Epidermal melanocyte (primary cell): ENCODE data around the gene KCNF1.

ENCODE experiments used
- DNase-seq: peaks from one replicate; pipeline ENCODE4 v3.0.0; 2011; ENCODE audit warnings: low spot score; ENCODE audit not compliant: insufficient read length

KCNF1 gene

DNA sequence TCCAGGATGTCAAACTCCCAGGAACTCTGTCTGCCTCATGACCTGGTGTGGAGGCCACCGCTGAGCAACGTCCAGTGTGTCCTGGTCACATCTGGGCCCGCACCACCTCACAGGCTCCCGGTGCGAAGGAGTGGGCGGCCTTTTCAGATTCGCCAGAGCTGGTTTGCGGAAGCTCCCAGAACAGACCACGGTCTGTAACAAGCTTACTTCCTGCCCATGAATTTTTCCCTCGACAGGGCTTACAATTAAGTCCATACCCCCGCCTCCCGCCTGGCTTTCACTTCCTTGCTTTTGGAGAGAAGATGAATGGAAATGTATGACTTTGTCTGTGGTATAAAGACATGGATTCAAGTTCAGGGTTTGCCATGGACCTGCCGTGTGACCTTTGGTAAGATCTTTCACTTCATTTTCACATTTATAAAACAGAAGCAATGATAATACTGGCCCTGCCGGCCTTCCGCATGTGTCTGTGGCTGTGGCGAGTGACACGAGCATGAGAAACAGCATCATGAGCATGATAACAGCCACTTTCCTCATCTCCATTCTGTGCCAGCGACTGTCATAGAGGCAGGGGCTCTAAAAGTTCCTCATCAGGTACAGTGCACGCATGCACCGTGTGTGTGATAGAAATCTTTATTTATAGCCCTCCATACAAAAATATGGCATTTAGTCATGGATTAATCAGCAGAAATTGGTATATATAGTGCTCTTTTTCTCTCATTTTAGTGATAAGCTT is 31.0 kb upstream of the KCNF1 start:
- no peak for DNase-seq

GRCh38 chr2:10882568-10882967 is 29.2 kb upstream of the KCNF1 start:
- DNase-seq, result no peak

DNA sequence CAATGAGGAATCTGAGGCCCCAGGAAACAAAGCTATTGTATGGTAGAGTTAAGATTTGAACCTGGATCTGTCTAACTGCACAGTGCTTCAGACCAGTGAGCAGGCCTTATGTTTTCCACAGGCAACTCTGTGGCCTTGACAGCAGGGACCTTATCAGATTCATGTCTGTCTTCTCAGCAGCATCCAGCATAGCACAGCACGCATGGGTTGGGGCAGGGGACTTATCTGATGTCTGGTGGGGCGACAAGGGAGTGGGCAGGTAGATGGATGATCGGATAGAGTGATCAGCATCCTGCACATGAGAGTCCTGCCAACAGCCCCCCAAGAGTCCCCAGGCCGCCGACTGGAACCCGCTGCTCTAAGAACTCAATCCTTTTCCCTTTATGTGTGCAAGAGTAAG is 28.7 kb upstream of the KCNF1 start:
- no peak for DNase-seq

GRCh38 chr2:10883801-10884478 is 27.8 kb upstream of the KCNF1 start:
- DNase-seq, result no peak

DNA sequence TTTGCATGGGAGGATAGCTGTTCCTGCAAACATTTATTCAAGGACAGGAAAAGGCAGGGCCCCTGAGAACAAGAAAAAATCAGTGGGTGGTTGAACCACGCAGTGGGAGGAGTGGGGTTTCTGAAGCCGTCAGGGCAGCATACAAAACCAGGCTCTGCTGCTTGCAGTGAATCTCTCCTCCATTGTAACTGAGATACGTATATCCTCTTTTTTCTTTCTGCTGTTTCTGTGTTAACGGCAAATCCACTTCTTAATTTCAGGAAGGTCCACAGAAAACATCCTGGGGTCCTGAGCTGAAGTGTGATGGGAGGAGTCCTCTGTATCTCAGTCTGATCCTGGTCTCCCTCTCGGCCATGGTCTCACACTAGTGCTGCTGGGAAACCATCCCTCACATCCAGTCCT is 27.2 kb upstream of the KCNF1 start:
- DNase-seq, result no peak

DNA sequence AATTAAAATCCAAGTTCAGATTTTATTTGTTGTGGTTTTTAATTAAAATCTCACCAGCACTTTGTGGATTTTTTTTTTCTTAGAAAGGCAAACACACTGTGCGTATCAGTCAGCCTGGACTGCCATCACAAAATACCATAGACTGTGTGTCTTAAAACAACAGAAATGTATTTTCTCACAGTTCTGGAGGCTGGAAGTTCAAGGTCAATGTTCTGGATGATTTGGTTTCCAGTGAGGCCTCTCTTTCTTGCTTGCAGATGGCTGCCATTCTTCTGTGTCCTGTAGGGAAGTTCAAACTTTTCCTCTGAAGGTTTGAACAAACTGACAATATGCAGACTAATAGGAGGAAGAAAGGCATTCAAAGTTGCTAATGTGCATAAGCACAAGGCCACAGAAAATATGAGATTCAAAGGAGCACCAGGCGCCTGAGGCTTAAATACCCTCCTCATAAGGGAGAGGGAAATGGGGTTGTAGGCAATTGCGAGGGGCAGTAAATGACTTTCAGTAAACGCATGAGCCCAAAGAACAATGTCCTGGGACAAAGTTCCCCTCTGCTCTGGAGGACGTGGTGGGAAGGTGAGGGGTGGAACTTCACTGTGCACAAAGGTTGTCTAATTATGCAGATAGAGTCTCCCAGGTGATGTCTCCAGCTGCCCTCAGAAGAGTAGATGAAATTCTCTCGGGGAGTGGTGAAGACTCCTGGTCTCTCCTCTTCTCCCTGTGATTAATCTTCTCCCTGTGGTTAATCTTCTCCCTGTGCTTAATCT is 26.5 kb upstream of the KCNF1 start:
- no peak for DNase-seq

GRCh38 chr2:10887476-10887875 is 24.3 kb upstream of the KCNF1 start:
- DNase-seq, result no peak

DNA sequence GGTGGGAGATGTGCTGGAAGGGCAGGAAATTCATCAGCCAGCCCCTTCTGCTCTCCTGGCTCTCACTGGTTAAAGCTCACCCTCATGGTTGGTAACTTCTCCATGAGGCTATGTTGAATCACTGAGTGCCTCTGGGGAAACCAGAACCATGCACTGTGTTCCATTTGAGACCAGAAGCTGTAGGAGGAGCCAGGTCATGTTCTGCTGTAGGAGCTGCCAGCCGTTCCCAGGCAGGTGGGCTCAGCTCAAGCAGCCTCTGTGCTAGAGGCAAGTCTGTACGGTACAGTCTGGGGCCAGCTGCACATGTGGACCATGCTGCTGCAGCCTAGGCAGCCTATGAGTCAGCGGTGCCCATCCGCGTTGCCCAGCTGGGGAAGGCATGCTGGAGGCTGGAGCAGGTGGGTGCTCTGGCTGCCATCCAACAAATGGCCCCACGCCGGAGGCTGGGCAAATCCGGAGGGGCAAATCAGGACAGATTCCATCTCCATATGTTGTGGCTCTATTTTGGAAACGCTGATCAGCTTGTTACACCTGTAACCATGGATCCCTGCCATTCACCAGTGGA is 22.0 kb upstream of the KCNF1 start:
- DNase-seq, result no peak

DNA sequence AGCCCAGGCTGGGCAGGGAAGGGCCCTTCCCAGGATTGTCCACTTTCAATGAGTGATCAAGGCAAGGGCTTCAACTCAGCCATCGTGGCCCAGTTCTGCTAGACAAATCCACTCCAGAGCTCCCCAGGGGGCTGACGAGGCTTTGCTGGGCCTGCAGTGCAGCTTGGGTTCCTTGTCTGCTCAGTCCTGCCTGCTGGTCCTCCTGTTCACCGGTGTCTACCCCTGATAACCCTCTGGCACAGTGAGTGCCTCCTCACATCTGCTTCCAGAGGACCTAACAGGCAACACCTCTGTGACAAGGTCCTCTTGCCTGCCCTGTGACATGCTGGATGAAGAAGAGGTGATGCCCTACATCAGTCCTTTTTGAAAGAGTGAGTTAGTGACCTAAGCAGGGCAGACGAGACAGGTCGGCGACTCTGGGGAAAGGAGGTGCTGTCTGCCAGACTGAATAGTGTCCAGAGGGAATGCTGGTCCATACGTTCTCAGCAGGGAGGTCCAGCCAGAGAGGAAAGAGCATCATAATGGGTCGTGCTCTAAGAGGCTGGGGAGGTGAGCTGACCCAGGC is 20.9 kb upstream of the KCNF1 start:
- no peak for DNase-seq

DNA sequence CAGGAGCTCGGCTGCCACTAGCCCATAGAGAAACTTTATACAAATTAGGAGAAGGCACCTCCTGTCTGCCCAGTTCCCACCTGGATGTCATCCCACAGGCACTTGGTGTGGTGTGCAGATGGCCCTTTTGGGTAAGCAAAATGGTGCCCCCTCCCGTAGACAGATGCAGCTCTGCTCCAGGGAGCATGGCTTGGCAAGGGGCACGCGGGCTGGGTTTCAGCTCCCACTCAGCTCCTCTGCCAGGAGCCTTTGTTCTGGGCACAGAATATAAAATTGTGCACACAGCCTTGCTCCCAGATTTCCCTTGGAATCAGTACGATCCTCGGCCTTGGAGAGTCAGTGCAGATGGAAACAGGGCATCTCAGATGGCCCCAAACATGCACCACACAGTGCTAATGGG is 20.3 kb upstream of the KCNF1 start:
- no peak for DNase-seq

DNA sequence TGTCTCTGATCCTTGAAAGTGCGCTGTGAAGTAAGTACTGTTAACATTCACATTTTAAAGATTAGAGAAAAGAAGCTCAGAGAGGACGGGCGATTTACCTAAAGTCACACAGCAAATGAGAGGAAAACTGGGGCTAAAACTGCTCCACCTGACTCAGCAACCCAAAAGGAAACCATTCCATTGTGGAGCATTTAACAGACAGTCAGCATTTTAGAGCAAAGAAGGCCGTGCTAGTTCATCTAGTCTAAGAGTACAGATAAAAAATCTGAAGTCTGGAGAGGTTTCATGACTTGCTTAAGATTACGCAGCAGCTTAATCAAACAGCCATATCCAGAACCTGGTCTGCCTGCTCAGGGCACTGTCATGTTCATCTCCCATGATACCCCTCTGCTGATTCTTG is 19.9 kb upstream of the KCNF1 start:
- DNase-seq, result no peak

- no peak for DNase-seq
Measured at GRCh38 chr2:10892316-10892715, 19.4 kb upstream of the KCNF1 start.

DNA sequence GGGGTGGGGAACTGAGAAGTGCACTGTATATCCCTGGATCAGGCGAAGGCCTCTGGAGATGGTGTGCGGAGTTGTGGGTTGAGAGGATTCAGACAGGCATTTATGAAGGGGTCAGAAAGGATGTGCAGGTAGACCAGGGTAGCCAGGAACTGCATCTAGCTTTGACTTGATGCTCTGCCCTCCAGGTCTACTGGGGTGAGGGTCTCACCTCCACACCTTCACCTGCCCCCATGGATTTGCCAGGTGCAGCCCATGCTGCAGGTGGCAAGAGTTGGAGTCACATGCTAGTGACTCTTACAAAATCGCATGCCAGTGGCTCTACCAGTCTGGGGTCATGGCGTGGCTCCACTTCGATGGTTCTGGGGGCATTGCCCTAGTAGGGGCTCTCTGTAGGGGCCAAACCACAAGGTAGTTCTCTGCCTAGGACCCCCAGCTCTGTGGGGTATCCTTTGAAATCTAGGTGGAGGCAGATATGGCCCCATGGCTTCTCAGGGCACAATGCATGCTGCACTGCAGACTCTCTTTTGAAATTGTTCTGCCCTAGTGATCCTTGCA is 18.9 kb upstream of the KCNF1 start:
- DNase-seq, result no peak

GRCh38 chr2:10894264-10894935 is 17.3 kb upstream of the KCNF1 start:
- no peak for DNase-seq

DNA sequence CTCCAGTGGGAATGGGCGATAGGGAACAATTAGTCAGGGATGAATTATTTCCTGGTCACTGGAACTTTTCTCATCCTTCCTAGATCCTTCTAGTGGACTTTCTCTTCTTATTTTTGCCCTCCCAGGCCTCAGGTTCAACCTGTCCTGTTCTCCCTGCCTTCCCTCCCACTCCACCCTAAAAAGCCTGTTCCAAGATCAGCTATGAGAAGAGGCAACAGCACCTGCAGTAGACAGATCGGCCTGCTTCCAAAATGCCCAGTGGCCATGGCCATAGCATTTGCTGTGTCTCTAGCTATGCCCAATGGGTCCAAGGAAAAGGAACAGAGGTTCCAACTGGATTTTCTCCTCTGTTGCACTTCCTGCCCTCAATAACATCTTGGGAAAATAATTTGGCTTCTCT is 16.5 kb upstream of the KCNF1 start:
- DNase-seq, result no peak

- DNase-seq, result no peak
Measured at GRCh38 chr2:10897956-10898355, 13.8 kb upstream of the KCNF1 start.

DNA sequence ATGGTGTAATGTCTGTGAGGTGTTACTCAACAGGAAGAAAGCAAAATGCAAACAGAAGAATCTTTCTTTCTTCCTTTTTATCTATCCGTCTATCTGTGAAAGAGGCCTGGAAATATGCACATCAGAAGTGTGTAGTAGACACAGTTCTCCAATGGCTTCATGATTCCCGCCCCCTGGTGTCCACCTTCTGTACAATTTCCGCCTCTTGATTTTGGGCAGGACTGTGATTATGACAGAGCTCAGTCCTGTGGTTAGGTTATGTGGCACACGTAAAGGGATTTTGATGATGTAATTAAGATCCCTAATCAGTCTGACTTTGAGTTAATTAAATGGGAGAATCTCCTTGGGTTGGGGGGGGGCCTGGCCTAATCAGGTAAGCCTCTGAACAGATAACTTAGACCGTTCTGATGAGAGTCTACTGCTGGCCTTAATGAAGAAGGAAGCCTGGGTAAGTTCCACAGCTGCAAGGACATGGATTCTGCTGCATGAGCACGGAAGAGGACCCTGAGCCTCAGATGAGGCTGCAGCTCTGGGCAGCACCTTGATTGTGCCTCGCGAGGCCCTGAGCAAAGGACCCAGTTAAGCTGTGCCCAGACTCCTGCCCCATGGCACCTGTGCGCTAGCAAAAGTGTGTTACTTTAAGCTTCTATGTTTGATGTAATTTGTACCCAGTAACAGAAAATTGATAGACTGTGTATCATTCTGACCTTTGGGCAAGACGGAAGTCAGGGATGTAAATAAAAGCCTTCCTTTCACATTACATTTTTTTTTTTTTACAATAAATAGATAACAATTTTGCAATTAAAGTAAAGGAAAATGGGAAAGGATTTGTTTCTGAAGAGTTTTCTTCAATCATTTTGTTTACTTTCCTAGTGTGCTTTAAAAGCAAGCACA is 11.3 kb upstream of the KCNF1 start:
- no peak for DNase-seq

DNA sequence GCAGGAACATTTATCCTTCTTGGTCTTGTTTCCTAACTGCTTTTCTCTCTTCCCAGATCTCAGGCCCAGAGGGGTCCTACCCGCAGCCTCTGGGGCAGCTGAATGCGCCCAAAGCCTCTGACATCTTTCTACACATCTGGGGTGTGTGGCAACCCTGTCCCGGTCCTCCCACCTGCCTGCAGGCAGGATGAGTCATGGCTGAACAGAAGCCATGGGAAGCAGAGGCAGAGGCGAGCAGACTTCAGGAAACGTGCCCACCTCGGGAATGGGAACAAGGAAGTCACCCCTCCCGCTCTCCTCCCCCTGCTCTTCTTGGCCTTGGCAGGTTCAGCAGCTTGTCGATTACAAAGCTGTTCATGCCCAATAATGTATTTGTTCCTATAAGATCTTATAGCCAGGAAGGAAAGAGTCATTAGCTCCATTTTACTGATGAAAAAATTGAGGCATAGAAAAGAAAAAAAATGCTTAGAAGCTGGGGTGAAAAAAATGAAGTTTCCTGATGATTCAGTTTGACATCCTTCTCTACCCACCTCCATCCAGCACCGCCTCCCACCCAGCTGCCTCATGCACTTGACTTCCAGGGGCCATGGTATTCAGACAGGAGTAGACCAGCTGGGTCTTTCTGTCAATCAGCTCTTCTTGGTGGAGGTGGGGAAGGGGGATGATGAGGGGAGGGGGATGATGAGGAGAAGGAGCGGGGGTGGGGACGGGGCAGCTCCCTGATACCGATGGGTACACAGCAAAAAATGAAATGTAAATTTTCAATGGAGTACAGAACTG is 10.4 kb upstream of the KCNF1 start:
- no peak for DNase-seq

DNA sequence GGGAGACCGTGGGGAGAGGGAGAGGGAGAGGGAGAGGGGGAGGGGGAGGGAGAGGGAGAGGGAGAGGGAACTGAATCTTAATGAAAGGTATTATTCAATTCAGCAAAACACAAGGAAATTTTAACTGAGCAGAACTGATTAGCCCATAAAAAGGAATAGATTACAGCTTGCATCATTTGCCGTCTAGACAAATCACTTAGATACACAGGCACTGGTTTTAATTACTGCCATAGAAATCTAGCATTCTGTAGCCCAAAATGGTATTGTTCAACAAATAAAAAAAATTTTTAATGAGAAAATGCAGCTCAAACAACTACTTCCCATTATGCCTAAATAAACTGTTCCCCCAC is 7.9 kb upstream of the KCNF1 start:
- DNase-seq, result no peak
